Common myeloid progenitor, CD34-positive (primary cell): Measurements from ENCODE around the gene GOT1.

Experiments
- CTCF ChIA-PET: fragments of 350-600 bp; sonication (Branson Sonifier 250); formaldehyde crosslinking; loops from one replicate; lab custom pipeline; 2021; ENCODE audit warnings: antibody characterized with exemption; lab: Charles Lee
- POLR2A ChIA-PET: fragments of 350-600 bp; sonication (Branson Sonifier 250); formaldehyde crosslinking; loops from one replicate; lab custom pipeline; 2021; ENCODE audit warnings: antibody characterized with exemption; lab: Charles Lee
- DNase-seq, 3 donors: peaks; one replicate each; pipeline versions ENCODE4 v3.0.0 to v3.0.0-alpha.2; 2013
- H3K27ac ChIP-seq, 2 experiments: 1 replicate in 1 of 2; 2 replicates in 1 of 2; pipeline ENCODE4 v1.7.0; 2013; ENCODE audit warnings: inconsistent platforms in 2 of 2, low read length in 2 of 2, mild to moderate bottlenecking in 2 of 2, low read depth in 1 of 2, moderate library complexity in 1 of 2; ENCODE audit not compliant: severe bottlenecking in 2 of 2, insufficient read depth in 1 of 2, poor library complexity in 1 of 2
- H3K27me3 ChIP-seq, 5 experiments: replicated peaks in 2 of 5; 1 replicate in 3 of 5; 2 replicates in 2 of 5; pipeline versions ENCODE4 v1.6.1 to v1.7.0; 2013; ENCODE audit warnings: low read length in 4 of 5, mild to moderate bottlenecking in 2 of 5, moderate library complexity in 2 of 5, inconsistent platforms in 1 of 5; ENCODE audit not compliant: insufficient read depth in 5 of 5, control insufficient read depth in 4 of 5
- H3K36me3 ChIP-seq, 4 experiments: 1 replicate in 2 of 4; 2 replicates in 2 of 4; pipeline versions ENCODE4 v1.6.1 to v1.7.0; 2013; ENCODE audit warnings: low read length in 3 of 4, control low read depth in 1 of 4, mild to moderate bottlenecking in 1 of 4; ENCODE audit not compliant: control insufficient read depth in 4 of 4, insufficient read depth in 4 of 4
- H3K4me1 ChIP-seq, 4 experiments: 1 replicate in 3 of 4; 2 replicates in 1 of 4; pipeline versions ENCODE4 v1.6.1 to v1.7.1; 2013; ENCODE audit warnings: low read length in 3 of 4, mild to moderate bottlenecking in 3 of 4, control low read depth in 1 of 4, inconsistent platforms in 1 of 4, moderate library complexity in 1 of 4; ENCODE audit not compliant: control insufficient read depth in 4 of 4, insufficient read depth in 4 of 4; ENCODE audit errors: control extremely low read depth in 1 of 4
- H3K4me3 ChIP-seq, 7 experiments: 1 replicate in 4 of 7; 2 replicates in 3 of 7; pipeline versions ENCODE4 v1.5.1 to v1.7.0; 2013; ENCODE audit warnings: mild to moderate bottlenecking in 7 of 7, low read length in 6 of 7, moderate library complexity in 6 of 7, inconsistent platforms in 2 of 7, low read depth in 2 of 7, control low read depth in 1 of 7; ENCODE audit not compliant: insufficient read depth in 4 of 7, control insufficient read depth in 1 of 7; ENCODE audit errors: extremely low read depth in 1 of 7
- H3K9me3 ChIP-seq, 5 experiments: 1 replicate in 4 of 5; 2 replicates in 1 of 5; pipeline versions ENCODE4 v1.6.1 to v1.7.1; 2013; ENCODE audit warnings: low read length in 4 of 5, mild to moderate bottlenecking in 2 of 5, inconsistent platforms in 1 of 5, low read depth in 1 of 5, moderate library complexity in 1 of 5; ENCODE audit not compliant: control insufficient read depth in 4 of 5, insufficient read depth in 2 of 5; ENCODE audit errors: control extremely low read depth in 1 of 5
- WGBS: methylation state at CpG from one replicate; pipeline ENCODE4 v1.1.5; 2013; ENCODE audit not compliant: insufficient coverage; 5-methylcytosine and 5-hydroxymethylcytosine counted together

Gene GOT1

GRCh38 chr10:99430116-99430450 lies 341 bp downstream of the GOT1 start:
- peak overlapping the region; percentile 47 to 92 for H3K27ac ChIP-seq
- ChIA-PET CTCF (interaction anchor here (0.7 to 9.3 kb wide), 11 partner anchors 11 to 184 kb away, joined by 3 to 129 read pairs (median 3); no protein-coding TSS in a partner anchor), POLR2A (interaction anchor here (1.2 kb wide), 1 partner anchor 107 kb away, joined by 4 read pairs; no protein-coding TSS in a partner anchor)
- H3K4me1 ChIP-seq = peaks cover 0 to 23% (median 18%) of the 10 kb centered on the region in 4 experiments
- no peaks in the 10 kb centered on the region for H3K27me3 ChIP-seq
- peaks cover 0 to 21% (median 8%) of the 10 kb centered on the region in 4 experiments for H3K36me3 ChIP-seq
- H3K9me3 ChIP-seq = no peaks in the 10 kb centered on the region
- WGBS = 5% methylated on average over 12 of the region's 14 CpGs
- H3K4me3 ChIP-seq = peak overlapping the region; percentile 75 to 96 (median 93)
- no peak for DNase-seq

GRCh38 chr10:99429517-99430095 lies 818 bp downstream of the GOT1 start:
- Histone ChIP-seq H3K4me1 (peaks cover 0 to 23% (median 18%) of the 10 kb centered on the region in 4 experiments), H3K9me3 (no peaks in the 10 kb centered on the region), H3K27ac (peak overlapping the region in 1 of 2 experiments; percentile 92), H3K27me3 (no peaks in the 10 kb centered on the region), H3K36me3 (peaks cover 3 to 24% (median 8%) of the 10 kb centered on the region in 4 experiments), H3K4me3 (peak overlapping the region in 5 of 7 experiments; percentile 83 to 95 (median 93))
- WGBS = 54% methylated on average over 3 of the region's 6 CpGs
- DNase-seq = no peak
- CTCF ChIA-PET = interaction anchor here (0.7 to 9.3 kb wide), 11 partner anchors 11 to 184 kb away, joined by 3 to 129 read pairs (median 3); no protein-coding TSS in a partner anchor
- POLR2A ChIA-PET = interaction anchor here (1.2 kb wide), 1 partner anchor 107 kb away, joined by 4 read pairs; no protein-coding TSS in a partner anchor

GRCh38 chr10:99427566-99428190 lies 2.7 kb downstream of the GOT1 start:
- ChIA-PET CTCF (no interaction called here), POLR2A (no interaction called here)

GRCh38 chr10:99426689-99427088 lies 3.7 kb downstream of the GOT1 start:
- Histone ChIP-seq H3K9me3 (no peaks in the 10 kb centered on the region), H3K27ac (no peak overlapping the region), H3K36me3 (peaks cover 4 to 25% (median 6%) of the 10 kb centered on the region in 4 experiments), H3K4me1 (peaks cover 0 to 17% (median 16%) of the 10 kb centered on the region in 4 experiments), H3K27me3 (no peaks in the 10 kb centered on the region), H3K4me3 (no peak overlapping the region)
- no peak for DNase-seq
- 100% methylated on average over 1 of the region's 3 CpGs for WGBS
- ChIA-PET CTCF (interaction anchor here (4.0 kb wide), 1 partner anchor 9 kb away, joined by 17 read pairs; no protein-coding TSS in a partner anchor), POLR2A (no interaction called here)

More at GRCh38 chr10:99427566-99428190, 2.7 kb downstream of the GOT1 start:
- no peak for DNase-seq
- Histone ChIP-seq H3K27ac (no peak overlapping the region), H3K27me3 (no peaks in the 10 kb centered on the region), H3K4me3 (no peak overlapping the region), H3K9me3 (no peaks in the 10 kb centered on the region), H3K36me3 (peaks cover 4 to 25% (median 5%) of the 10 kb centered on the region in 4 experiments), H3K4me1 (peaks cover 0 to 21% (median 18%) of the 10 kb centered on the region in 4 experiments)
- WGBS = 80% methylated on average over 1 of the region's 4 CpGs

GRCh38 chr10:99425204-99425603 lies 5.2 kb downstream of the GOT1 start:
- Histone ChIP-seq H3K9me3 (no peaks in the 10 kb centered on the region), H3K4me3 (no peak overlapping the region), H3K36me3 (peaks cover 9 to 31% (median 10%) of the 10 kb centered on the region in 4 experiments), H3K27ac (no peak overlapping the region), H3K4me1 (peaks cover 0 to 10% (median 7%) of the 10 kb centered on the region in 4 experiments), H3K27me3 (no peaks in the 10 kb centered on the region)
- POLR2A ChIA-PET = no interaction called here
- WGBS = 100% methylated on average over 1 of the region's 1 CpG
- DNase-seq = no peak
- CTCF ChIA-PET = interaction anchor here (4.0 kb wide), 1 partner anchor 11 kb away, joined by 17 read pairs; no protein-coding TSS in a partner anchor

GRCh38 chr10:99424656-99425055 lies 5.8 kb downstream of the GOT1 start:
- no peak overlapping the region for H3K27ac ChIP-seq
- H3K36me3 ChIP-seq = peaks cover 11 to 37% (median 13%) of the 10 kb centered on the region in 4 experiments
- no peaks in the 10 kb centered on the region for H3K9me3 ChIP-seq
- H3K4me3 ChIP-seq = no peak overlapping the region
- POLR2A ChIA-PET = no interaction called here
- H3K27me3 ChIP-seq = no peaks in the 10 kb centered on the region
- H3K4me1 ChIP-seq = peaks cover 0 to 4% (median 2%) of the 10 kb centered on the region in 4 experiments
- no CpG with 5 or more reads among the region's 1 CpG for WGBS
- no peak for DNase-seq
- CTCF ChIA-PET = interaction anchor here (4.0 kb wide), 1 partner anchor 11 kb away, joined by 17 read pairs; no protein-coding TSS in a partner anchor
